ENCODE results near the gene CT45A1.
"Not testable (repeated sequence)": the region's sequence is repeated elsewhere in the genome, so short reads cannot be mapped to it uniquely, and the experiment has no call there.

CT45A1 gene, protein sequence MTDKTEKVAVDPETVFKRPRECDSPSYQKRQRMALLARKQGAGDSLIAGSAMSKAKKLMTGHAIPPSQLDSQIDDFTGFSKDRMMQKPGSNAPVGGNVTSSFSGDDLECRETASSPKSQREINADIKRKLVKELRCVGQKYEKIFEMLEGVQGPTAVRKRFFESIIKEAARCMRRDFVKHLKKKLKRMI

DNA sequence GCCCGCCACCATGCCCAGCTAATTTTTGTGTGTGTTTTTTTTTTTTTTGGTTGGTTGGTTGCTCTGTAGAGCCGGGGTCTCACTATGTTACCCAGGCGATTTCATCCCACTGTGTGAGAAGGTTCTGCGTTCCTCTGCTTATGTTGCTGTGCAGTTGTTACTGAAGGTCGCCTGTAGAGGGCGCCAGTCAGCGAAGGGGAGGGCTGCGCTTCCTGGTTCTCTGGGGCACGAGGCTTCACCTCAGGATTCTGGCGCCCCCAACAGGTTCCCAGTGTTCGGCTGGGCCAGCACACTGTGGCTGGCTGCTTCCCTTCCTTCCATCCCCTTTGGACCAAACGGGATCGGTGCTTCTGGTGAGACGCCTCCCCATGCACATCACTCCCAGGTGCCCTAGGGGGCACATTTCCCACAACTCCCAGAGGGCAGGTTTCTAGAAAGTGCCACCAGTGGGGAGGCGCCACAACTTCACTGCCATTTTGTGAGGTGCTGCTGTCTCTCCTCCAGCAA lies at the start of gene CT45A1:
TSS of gene CT45A1 (plus strand) at position 457 of the 507 bp plus-strand sequence. CDS start 5,302 bp downstream, outside the sequence.
- DNase-seq: not testable (repeated sequence)

DNA sequence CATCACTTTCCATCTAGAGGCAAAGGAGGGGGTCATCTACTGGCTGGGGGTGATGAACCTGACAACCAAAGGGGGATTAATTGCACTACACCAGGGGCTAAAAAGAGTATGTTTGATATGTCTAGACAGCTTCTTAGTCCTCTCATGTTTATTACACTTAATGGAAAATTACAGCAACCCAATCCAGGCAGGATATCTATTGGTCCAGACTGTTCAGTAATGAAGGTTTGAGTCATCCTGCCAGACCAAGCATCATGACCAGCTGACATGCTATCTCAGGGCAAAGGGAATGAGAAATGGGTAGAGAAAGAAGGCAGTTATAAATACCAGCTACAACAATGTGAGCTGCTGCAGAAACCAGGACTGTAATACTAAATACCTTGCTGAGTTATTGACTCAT lies 40.5 kb upstream of the CT45A1 start:
- DNase-seq: not testable (repeated sequence)

DNA sequence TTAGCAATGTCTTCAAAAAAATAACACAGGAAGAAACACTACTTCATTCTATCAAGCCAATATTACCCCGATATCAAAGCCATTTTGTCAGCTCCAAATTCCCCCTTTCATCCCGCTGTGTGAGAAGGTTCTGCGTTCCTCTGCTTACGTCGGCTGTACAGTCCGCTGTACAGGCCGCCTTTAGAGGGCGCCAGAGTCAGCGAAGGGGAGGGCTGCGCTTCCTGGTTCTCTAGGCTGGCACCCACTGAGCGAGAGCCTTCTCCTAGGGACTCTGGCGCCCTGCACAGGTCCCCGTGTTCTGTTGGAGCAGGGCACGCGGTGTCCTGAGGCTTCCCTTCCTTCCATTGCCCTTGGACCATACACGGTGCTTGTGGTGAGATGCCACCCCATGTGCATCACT lies 25.3 kb upstream of the CT45A1 start:
- DNase-seq: peak in 1 of 2 donors; percentile 0

DNA sequence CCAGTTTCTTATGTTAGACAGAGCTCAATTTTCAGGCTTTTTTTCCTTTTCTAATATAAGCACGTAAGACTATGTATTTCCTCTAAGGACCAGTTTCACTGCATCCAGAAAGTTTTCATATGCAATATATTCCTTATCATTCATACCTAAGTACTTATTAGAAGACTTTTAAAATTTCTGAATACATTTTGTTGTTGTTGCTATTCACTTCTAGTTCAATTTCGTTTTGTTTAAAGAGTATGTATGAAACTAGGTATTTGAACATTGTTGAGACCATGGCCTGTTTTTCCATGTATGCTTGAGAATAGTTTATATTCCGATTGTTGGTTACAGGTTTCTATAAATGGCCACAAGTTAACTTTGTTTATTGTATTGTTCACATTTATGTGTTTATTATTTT lies 18.0 kb upstream of the CT45A1 start:
- DNase-seq: no peak

DNA sequence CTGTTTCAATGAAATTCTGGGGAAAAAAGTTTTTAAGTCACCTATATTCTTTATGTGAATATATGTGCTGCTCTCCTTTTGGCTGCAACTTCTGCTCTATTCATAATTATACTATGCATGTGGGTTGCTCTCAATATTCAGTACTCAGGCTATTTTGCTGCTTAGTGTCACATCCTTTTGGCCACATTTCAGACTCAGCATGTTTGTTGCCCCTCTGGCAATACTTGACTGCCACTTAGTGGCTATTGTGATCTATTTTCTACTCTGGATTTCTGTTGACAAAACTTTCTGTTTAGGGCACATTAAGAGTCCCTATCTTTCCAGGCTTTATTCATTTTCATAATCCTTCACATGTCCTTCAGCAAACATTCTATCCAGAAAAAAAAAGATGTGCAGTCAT lies 15.8 kb upstream of the CT45A1 start:
- DNase-seq: no peak

DNA sequence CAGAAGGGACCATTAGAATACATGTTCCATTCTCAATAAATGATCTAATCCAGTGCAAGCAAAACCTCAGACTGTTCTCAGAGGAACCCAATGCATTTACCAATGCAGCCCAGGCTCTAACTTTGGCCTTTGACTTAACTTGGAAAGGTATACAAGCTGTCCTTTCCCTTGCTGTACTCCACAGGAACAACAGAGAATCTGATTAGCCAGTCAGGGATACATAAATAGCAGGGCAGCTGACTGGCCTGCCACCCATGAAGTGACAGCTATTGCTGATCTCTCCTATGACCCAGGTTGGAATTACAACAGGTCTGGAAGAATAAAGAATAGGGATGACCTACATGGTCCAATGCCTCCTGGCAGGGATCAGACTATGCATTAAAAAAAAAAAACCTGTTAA lies 14.5 kb upstream of the CT45A1 start:
- no peak for DNase-seq

DNA sequence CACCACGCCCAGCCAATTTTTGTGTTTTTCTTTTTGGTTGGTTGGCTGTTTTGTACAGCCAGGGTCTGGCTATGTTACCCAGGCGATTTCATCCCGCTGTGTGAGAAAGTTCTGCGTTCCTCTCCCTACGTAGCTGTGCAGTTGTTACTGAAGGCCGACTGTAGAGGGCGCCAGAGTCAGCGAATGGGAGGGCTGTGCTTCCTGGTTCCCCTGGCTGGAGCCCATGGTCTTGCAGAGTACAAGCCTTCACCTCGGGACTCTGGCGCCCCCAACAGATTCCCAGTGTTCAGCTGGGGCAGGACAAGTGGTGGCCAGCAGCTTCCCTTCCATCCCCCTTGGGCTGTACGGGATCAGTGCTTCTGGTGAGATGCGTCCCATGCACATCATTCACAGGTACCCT lies 5.6 kb upstream of the CT45A1 start:
- peak; percentile 22 to 61 for DNase-seq

DNA sequence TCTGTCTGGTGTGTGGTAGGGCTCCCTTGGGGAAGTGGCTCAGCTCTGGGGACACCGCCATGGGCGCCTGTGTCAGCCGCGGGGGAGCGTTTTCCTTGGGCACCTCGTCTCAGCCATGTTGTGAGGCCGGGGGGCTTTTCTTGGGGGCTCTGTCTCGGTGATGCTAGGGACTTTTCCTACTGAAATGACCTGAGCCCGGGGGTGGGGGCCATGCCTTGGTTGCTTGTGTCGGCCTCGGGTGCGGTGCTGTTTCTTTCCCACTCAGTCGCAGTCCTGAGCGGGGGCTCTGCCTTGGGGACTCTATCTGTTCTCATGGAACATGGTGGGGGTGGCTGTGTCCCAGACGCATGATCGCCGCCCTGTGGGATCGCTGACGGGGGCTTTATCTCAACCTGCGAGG lies 356 bp downstream of the CT45A1 start:
- DNase-seq: no peak

DNA sequence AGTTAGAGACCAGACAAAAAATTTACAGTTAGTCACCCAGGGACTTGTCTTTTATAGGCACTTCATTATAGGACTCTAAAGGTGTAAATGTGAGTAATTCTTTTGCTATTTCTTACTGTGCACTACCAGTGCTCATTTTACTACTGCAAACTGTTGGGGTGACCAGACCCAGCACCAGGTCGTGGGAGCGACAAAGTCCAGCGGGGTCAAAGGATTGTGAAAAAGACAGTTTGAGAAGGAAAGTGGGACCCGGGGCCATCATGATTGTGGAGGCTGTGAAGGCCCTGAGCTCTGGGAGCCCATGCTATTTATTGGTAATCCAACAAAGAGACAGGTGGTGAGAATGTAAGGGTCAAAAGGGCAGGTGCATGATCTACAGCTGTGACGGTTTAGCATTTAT lies 21.2 kb downstream of the CT45A1 start:
- DNase-seq: not testable (repeated sequence)

DNA sequence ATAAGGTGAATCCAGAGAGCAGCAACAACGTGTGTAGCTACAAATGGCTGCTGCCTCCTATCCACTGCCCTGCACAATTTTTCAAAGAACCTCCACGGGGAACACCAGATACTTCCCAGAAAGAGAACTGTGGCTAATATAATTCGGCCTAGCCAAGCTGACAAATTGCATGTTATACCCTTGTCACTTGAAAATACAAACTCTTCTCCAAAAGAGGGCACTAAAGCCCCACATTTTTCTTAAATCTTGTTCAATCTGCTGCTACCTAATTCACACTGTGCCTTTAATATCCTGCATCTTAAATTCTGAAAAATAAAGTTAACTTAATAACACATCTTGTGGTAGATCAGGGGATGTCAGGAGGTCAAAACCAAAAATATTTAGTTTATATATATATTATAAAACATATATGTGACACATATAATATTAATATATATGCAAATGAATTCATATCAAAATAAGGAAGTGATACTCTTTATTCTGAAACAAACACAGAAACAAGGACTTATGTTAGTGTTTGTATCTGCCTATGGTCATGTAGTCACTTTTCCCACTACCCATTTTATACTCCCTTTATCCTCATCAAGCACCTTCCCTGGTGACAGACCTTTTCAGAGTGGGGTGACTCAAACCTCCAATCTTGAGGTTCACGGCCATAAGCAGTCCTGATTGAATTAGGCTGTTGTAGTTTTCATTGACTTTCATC lies 24.1 kb downstream of the CT45A1 start:
- peak; percentile 1 to 10 for DNase-seq

DNA sequence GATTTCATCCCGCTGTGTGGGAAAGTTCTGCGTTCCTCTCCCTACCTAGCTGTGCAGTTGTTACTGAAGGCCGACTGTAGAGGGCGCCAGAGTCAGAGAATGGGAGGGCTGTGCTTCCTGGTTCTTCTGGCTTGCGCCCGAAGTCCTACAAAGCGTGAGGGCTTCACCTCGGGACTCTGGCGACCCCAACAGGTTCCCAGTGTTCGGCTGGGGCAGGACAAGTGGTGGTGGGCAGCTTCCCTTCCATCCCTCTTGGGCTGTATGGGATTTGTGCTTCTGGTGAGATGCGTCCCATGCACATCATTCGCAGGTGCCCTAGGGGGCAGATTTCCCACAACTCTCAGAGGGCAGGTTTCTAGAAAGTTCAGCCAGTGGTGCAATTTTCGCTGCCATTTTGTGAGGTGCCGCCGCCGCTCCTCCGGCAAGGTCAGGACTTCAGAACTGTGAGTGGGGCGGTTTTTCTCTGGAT lies 27.3 kb downstream of the CT45A1 start:
- peak; percentile 15 to 59 for DNase-seq

DNA sequence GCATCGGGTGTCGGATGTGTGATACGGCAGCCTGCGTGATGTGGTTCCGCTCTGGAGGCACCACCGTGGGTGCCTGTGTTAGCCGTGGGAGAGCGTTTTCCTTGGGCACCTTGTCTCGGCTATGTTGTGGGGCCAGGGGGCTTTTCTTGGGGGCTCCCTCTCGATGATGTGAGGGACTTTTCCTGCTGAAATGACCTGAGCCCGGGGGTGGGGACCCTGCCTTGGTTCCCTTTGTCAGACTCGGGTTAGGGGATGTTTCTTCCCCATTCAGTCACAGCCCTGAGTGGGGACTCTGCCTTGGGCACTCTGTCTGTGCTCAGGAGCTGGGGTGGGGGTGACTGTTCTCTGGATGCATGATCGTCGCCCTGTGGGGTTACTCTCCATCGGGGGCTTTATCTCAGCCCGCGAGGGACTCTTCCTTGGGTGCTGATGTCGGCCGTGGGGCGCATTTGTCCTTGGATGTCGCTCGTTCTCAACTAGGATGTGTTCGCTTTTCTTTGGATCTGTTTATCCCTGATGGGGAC lies 27.8 kb downstream of the CT45A1 start:
- DNase-seq: no peak

DNA sequence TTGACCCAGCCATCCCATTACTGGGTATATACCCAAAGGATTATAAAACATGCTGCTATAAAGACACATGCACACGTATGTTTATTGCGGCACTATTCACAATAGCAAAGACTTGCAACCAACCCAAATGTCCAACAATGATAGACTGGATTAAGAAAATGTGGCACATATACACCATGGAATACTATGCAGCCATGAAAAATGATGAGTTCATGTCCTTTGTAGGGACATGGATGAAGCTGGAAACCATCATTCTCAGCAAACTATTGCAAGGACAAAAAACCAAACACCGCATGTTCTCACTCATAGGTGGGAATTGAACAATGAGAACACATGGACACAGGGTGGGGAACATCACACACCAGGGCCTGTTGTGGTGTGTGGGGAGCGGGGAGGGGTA lies 31.3 kb downstream of the CT45A1 start:
- not testable (repeated sequence) for DNase-seq

DNA sequence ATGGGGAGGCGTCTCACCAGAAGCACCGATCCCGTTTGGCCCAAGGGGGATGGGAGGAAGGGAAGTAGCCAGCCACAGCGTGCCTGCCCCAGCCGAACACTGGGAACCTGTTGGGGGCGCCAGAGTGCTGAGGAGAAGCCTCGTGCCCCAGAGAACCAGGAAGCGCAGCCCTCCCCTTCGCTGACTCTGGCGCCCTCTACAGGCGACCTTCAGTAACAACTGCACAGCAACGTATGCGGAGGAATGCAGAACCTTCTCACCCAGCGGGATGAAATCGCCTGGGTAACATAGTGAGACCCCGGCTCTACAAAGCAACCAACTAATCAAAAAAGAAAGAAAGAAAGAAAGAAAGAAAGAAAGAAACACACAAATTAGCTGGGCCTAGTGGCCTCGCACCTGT lies 54.7 kb downstream of the CT45A1 start, which contains the start of gene CT45A3:
TSS of gene CT45A3 (minus strand) at position 101 of the 400 bp plus-strand sequence. CDS start 3,747 bp downstream, outside the sequence.
- not testable (repeated sequence) for DNase-seq

Measured in inflammatory macrophage treated with lipopolysaccharide for 1 hour (primary cell).